Stimulated activated CD4-positive, alpha-beta T cell treated with anti-CD3 and anti-CD28 coated beads, Interleukin-1b, Interleukin-23, amount 100 ng/mL, for 24 hours (primary cell): Measurements from ENCODE around the gene CRHBP.
"Not testable (repeated sequence)": the region's sequence is repeated elsewhere in the genome, so short reads cannot be mapped to it uniquely, and the experiment has no call there.

ENCODE experiments used
- DNase-seq, 4 experiments: peaks; one replicate each; pipeline ENCODE4 v3.0.0-alpha.2; 2020; ENCODE audit warnings: low read depth in 4 of 4, low spot score in 1 of 4

CRHBP gene

DNA sequence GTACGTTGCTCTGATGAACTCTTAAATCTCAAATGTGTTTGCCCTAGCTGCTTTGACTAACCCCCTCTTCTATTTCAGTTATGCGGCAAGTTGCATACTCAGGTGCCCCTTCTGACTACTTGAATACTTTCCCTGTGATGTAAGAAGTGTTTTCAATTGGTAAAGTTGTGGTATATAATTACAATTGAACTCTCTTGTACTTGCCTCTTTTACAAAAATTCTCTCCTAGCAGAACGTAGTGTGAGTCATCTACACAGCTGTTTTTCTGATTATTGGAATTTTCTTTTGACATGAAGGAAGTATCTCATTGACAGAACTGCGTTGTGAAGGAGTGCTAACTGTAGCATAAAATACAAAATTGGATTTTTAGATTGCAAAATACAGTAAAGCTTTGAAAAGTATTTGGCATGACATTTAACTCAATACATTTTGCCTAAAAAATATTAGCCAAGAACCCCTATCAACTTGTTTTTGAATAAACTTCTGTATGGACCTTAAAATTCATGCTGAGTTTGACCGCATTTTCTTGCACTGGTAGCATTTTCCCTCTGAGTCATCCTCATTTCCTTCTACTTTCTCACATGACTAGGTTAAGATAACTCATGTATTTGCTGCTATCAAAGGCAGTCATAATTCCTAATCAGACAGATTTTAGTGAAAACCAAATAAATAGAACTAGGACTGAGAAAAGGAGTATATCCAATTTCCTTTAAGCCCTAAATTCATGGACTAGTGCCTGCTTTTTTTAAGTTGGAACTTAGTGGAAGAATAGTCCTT lies 6.3 kb downstream of the CRHBP start:
- DNase-seq = no peak

DNA sequence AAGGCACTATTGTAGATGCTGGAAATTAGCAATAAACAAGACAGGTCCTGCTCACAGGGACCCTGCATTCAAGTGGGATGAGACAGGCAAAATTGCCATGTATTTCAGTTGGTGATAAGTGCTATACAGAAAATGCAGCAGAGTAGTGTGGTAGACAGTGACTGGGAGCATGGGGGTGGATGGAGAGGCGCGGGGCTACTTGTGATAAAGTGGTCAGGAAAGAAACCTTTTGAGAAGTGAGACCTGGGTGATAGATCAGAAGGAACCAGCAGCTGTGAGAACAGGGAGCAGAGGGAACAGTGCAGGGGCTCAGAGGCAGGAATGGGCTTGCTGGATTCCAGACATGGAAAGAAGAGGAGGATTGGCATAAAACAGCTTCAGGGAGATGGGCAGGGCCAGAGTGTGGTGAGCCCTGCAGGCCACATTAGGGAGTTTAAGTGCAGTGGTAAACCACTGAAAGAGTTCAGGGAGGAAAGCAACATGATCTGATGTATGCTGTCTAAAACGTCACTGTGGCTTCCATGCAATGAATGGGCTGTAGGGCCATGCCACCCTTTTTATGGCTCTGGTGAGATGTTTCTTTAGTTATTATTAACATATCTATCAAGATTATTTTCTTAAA lies 7.3 kb downstream of the CRHBP start:
- DNase-seq = no peak

DNA sequence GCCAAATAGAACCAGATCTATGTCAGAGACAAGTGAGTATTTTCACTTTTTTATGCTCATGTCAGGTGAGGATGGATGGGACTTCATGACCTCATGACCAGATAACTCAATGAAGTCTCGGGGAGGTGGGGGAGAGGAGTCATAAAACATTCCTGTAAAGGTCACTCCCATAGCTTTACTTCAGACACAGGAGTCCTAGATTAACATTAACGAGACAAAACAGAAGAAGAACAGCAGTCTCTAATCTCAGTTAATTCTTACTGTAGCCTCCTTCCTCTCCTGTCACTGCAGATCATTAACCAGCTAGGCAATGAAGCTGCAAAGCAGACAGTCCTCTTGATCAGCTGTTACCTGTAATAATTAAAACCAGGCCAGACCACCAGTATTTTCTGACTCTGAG lies 11.2 kb downstream of the CRHBP start:
- DNase-seq = no peak

DNA sequence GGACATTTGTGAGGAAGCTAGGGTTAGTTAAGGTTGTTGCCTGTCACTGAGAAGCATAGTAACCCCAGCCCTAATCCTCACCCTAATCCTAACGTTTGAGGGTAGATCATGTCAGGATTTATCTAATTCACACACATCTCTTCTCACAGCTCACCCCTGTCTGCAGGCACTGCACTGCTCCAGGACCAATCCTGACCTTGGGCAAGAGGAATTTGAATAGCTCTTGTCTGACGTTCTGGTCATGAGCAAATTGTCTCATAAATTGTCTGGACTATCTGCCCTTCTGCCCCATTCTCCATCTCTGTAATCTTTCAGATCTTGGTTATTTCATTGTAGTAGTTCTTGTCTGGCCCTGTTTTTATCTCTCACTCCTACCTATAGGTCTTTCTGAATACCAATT lies 18.7 kb downstream of the CRHBP start:
- DNase-seq = no peak

DNA sequence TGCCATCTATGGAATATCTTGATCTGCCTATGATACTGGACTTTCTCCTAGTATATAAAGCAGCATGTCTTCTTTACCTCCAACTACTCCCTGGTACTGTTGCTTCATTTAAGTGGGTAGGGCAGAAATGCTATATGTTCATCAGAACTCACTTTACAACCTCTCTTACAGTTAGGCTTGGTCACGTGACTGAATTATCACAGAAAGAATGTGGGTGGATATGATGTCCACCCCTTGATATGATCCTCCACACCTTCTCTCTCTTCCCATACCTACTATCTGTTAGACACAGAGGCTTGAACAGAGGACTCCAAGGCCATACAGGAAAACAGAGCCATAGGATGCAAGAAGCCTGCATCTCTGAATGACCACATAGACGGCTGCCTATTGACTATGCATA lies 19.8 kb downstream of the CRHBP start:
- DNase-seq = no peak

DNA sequence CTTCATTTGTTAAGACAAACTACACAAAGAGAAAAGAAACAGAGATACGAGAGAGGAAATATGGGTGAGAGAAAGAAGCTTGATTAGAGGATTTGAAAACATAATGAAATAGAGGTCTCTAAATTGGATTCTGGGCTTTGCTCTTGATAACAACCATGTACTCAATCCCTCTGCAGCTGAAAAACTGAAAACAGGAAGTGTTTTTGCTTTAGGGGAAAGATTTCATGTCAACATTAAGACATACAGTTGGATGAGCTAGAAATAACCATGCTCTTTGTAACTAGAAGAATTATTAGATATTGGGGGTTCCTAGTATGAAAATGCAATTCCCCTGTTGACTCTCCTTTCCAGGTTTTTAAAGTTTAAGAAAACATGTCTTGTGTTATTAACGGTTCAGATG lies 21.9 kb downstream of the CRHBP start:
- no peak for DNase-seq

DNA sequence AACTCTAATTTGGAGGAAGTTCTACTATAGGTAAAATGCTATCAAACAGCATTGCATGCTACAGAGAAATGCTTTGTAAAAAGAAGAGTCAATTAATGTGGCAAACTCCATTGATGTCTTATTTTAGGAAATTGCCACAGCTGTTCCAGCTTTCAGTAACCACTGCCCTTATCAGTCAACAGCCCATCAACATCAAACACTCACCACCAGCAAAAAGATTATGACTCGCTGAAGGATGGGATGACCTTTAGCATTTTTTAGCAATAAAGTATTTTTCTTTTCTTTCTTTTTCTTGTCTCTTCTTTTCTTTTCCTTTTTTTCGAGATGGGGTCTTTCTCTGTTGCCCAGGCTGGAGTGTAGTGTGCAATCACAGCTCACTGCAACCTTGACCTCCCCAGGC lies 26.0 kb downstream of the CRHBP start:
- DNase-seq = no peak

DNA sequence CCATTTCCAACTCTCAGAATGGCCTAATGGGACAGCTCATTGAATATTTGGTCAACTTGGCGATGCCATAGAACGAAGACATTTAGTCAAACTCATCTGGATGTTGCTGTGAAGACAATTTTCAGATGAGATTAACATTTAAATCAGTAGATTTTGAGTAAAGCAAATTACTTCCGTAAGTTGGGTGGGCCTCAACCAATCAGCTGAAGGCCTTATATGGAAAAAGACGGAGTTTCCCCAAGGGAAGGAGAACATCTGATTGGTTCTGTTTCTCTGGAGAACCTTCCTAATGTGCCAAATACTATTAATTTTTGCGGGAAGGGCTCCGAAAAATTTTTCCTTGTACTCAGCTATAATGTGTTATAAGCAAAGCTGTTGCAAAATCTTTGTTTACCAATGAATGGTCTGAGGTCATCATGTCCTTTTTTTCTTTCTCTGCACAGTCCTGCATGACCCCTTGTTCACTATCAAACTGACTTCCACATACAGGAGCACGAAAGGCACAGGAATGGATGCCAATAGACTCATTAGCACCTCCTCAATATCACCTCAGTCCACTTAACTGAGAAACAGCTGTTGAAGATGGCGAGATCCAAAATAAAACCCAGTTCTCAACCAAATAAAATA lies 27.8 kb downstream of the CRHBP start:
- DNase-seq = no peak

DNA sequence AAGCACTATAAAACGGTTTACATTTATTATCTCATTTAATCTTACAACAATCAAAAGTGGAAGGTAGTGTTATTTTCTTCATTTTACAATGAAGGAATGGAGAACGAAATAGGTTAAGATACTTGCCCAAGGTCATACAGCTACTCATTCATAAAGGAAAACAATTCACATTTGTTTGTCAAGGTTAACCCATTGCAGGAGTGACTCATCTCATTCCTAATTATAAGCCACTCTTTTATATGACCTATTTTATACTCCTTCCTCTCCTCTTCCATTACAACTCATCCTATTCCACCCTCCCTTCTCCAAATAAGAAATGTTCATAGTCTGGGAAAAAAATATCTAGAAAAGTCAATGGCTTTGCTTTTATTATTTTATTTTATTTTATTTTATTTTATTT lies 29.6 kb downstream of the CRHBP start:
- no peak for DNase-seq

DNA sequence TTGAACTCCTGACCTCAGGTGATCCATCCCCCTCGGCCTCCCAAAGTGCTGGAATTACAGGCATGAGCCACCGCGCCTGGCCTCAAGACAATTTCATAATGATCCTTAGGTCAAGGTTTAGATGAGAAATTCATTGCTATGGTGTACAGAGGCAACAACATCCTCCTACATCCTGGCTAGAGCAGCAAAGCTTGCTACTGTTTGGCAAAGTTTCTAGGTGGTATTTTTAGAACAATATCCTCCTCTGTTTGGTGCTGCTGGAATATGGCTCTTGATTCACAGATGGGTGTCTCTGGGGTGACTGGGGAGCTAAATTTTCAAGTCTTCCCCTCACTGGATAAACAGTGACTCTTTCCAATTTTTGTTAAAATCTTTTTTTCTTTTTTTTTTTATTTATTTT lies 30.6 kb downstream of the CRHBP start:
- no peak for DNase-seq

DNA sequence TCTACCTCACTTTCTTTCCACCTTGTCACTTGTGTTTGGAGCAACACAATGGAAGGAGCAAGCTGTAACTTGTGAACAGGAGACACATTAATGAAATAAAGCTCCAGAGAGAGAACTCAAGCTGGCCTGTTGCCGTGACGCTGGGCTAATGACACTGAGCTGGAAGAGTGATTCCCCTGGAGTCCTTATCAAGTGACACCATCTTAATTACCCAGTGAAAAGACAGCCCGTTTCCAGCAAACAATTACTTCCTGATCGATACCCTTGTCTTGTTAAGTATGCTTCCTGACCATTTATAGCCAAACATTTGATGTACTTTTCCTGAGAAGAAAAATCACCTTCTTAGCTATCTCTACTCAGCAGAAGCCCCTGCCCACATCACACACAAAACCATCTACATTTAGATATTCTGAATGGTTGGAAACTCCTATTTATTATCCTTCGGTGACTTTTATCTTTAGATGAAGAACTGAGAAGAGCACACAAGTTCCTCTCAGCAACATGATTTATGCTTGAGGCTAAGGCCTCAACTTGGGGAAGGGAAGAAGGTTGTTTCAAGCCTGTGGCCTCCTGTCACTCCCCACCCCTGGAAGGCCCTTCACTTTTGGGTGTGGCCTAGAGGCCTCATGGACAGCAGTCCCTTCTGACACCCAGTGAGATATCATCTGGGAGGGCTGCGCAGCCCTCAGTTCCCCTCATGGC lies 34.1 kb downstream of the CRHBP start:
- DNase-seq = no peak

DNA sequence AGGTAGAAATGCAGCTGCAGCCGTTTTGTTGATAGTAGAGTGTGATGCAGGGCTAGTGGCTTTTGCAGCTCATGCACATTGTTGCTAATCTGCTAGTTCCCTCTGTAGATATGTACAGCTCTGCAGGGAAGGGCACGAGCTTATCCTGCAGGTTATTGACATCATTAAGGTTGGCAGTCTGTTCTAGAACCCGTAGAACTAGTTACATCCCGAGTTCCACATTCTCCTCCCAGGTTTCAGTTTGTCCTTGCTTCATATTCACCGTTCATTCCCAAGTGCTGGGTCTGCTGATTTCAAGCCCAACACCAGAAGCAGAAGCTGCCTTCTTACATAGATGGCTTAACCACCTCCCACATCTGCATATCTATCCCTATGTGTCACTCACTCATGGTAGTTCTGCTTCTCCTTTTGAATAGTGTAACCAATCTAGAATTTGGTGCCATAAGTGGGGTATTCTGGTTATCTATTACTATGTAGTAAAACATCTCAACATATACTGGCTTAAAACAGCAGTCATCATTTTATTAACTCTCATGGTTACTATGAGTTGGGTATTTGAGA lies 38.1 kb downstream of the CRHBP start:
- no peak for DNase-seq

DNA sequence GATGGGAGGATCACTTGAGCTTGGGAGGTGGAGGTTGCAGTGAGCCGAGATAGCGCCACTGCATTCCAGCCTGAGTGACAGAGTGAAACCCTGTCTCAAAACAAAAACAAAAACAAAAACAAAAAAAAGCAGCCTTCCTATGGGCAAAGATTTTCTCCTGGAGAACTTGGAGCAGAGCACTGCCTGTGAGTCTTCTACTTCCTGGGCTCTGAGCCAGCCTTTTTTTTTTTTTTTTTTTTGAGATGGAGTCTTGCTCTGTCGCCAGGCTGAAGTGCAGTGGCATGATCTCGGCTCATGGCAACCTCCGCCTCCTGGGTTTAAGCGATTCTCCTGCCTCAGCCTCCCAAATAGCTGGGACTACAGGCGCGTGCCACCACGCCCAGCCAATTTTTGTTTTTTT lies 40.6 kb downstream of the CRHBP start:
- DNase-seq = not testable (repeated sequence)

DNA sequence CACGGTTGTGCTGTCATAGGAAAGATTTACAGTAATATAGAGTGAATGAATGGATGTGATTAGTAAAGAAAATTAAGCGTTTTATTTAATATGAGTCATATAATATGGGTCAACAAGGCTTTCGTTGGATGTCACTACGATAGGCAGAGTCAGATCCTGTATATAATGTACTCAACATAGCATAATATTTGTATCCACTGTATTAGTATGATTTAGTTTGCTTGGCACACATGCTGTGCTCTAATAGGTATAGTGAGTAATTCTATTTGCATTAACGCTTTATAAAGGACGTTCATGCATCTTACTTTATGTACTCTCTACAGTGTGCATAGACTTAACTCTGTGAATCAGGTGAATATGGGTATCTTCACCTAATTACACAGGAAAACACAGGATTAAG lies 41.5 kb downstream of the CRHBP start:
- no peak for DNase-seq

DNA sequence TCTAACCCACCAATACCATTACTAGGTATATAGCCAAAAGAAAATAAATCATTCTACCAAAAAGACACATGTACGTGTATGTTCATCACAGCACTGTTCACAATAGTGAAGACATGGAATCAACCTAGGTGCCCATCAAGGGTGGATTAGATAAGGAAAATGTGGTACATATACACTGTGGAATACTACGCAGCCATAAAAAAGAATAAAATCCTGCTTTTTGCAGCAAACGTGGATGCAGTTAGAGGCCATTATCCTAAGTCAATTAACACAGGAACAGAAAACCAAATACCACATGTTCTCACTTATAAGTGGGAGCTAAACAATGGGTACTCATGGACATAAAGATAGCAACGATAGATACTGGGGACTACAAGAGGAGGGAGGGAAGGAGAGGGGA lies 45.4 kb downstream of the CRHBP start:
- not testable (repeated sequence) for DNase-seq

DNA sequence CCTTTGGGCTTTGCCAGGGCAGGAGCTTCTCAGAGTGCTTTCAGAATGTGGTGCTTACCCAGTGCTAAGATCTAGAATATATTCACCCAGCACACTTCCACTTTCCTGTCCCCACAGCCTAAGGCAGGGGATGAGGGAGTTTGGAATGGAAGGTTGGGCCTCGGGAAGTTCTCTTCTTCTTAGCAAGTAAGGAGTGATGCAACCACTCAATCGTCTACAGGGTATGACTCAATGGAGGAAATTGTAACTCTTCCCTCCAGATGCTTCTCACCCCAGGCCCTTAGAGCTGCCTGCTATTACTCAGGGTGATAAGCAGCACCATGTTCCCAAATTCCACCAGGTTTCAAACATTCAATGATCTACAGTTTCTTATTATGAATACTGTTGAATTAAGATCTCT lies 46.6 kb downstream of the CRHBP start:
- DNase-seq = no peak

DNA sequence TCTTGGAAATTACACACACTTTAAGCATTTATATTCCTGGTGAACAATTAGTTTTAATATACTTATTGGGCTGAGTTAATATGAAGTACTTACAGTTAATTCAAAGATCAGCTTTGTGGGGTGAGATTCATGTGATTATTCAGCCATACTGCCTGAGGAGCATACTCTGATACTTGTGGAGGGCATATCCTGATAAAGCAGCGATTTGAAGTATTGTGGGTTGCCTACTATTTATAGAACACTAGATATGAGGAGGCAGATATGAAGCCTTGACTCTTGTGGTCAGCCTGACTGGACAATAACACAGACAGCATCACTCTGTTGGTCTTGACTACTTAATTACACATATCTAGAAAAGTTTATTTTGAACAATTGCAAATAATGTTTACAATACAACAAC lies 50.4 kb downstream of the CRHBP start:
- DNase-seq = no peak

DNA sequence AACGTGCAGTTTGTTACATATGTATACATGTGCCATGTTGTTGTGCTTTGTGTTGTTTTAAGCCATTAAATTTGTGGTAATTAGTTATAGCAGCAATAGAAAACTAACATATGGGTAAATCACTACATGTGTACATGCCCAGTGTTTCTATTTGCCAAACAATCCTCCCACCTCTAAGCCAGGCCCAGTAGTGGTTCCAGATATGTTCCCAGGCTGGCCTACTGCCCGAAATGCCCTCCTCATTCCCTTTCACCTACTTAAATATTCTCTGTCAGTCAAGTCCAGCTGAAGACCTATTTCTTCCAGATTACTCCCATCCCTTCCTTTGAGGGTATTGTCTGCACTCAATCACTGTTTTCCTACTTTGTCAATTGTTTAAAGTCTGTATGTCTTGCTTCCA lies 53.3 kb downstream of the CRHBP start:
- DNase-seq = no peak

DNA sequence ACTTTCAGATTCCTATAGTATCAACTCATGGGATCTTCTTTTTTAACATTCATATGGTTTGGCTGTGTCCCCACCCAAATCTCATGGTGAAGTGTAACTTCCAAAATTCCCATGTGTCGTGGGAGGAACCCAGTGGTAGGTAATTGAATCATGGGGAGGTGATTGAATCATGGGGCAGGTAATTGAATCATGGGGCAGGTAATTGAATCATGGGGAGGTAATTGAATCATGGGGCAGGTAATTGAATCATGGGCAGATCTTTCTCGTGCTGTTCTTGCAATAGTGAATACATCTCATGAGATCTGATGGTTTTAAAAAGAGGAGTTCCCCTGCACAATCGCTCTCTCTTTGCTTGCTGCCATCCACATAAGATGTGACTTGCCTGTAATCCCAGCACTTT lies 55.6 kb downstream of the CRHBP start:
- DNase-seq = no peak

DNA sequence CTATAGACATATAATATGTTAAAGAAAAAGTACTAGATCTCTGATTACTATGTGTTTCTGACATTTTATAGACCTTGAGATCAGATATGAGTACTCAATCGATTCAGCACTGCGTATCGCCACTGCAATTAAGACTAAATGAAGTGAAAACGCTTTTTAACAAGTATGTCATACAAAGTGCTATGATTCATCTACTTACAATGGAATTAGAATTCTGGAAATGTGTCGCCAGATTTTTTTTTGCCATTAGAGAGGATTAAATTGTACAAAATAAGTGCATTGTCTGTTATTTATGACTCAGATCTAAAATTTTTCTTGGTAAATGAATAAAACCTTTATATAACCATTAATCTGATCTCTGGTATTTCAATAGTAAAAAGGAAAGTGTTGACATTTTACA lies 57.4 kb downstream of the CRHBP start:
- DNase-seq = no peak

DNA sequence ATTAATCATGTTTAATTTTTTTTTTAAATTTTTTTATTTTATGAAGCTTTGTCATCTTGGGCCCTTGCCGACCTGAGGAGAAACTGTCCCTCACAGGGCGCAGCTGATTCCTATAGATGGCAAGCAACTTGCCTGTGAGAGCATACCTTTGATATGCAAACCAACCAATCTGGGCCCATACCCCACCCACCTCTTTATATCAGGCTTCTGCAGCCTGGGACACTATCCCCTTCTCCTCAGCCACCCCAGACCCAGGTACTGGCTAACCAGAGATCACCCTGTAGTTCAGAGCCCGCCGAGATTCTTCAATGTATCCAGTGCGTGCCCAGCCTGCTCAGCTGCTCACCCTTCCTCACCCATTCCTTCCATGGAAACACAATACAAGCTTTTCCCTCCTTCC lies 58.7 kb downstream of the CRHBP start:
- no peak for DNase-seq

DNA sequence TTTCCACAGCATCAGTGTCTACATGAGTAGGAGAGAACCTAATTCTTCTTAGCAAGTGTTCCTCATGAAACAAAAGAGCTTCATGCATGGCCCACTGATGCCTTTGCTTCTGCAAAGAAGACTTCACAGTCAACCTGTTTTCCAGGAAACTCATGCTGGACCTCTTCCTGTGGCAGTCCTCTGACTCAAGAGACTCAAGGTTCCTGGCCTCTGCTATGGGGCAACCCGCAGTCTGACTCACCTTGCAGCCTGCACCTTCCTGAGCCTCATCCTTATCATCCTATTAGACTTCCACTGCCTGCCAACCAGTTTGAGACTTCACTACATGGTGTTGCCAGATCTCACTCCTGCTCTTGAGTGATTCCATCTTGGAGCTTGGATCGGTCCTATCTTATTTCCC lies 59.8 kb downstream of the CRHBP start:
- no peak for DNase-seq
